GM12874 (cell line): ENCODE measurements around the gene EIF4E.
A peak's percentile ranks its signal among the peaks of the same experiment; 100 is the strongest.

Experiments
- TF ChIP-seq, protein P1 (sequence below): IDR thresholded peaks from 2 replicates; pipeline ENCODE4 v1.5.1; 2011; ENCODE audit warnings: low read depth, mild to moderate bottlenecking, control low read depth, low read length, moderate library complexity; ENCODE audit not compliant: insufficient read depth

EIF4E gene

GRCh38 chr4:98946359-98946758 lies 17.4 kb upstream of the EIF4E start:
- TF ChIP-seq, protein P1, sequence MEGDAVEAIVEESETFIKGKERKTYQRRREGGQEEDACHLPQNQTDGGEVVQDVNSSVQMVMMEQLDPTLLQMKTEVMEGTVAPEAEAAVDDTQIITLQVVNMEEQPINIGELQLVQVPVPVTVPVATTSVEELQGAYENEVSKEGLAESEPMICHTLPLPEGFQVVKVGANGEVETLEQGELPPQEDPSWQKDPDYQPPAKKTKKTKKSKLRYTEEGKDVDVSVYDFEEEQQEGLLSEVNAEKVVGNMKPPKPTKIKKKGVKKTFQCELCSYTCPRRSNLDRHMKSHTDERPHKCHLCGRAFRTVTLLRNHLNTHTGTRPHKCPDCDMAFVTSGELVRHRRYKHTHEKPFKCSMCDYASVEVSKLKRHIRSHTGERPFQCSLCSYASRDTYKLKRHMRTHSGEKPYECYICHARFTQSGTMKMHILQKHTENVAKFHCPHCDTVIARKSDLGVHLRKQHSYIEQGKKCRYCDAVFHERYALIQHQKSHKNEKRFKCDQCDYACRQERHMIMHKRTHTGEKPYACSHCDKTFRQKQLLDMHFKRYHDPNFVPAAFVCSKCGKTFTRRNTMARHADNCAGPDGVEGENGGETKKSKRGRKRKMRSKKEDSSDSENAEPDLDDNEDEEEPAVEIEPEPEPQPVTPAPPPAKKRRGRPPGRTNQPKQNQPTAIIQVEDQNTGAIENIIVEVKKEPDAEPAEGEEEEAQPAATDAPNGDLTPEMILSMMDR, result no peak

DNA sequence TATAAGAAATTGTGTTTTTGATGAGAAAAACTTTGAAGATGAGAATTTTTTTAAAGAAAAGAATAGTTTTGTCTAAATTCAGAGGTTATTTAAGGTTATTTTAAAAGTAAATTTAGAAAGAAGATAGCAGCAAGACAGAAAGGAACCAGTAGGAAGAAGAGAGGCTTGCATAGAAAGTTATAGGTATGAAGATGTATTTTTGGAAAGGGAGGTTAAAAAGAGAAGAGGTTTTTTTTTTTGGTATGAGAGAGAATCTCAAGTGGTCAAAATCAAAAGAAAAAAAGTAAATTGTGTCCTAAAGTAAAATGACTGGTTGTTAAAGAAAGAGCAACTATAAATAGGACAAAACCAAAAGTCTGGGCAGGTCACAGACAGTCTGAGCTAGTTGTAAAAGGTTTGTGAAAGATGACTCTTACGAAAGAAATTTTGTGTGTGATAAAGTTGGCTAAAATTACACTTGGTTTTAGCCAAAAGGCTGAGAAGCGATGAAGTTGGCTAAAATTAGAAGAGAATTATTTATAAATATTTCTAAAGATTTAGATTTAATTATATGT lies 16.4 kb upstream of the EIF4E start:
- TF ChIP-seq, protein P1, result no peak

GRCh38 chr4:98939892-98940298 lies 11.0 kb upstream of the EIF4E start:
- TF ChIP-seq, protein P1, result peak; percentile 61

DNA sequence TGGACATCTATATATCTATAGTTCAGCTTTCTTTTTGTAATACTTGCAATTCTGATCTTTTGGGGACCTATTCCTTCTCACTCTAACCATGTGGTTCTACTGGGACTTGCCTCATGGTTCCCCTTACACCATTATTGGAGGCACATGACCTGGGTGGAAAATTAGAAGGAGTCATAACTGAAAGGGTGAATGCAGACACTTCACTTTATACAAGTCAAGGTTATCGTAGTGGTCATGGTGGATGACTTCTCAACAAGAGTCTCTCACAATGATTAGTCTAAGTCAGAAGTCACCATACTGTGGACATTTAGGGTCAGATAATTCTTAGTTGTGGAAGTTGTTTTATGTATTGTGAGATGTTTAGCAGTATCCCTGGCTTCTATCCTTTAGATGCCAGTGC lies 10.5 kb upstream of the EIF4E start:
- TF ChIP-seq, protein P1, result no peak

GRCh38 chr4:98937986-98938720 lies 9.2 kb upstream of the EIF4E start:
- TF ChIP-seq, protein P1, result no peak

- TF ChIP-seq, protein P1, result no peak
Observed at GRCh38 chr4:98935633-98936032, 6.7 kb upstream of the EIF4E start.

GRCh38 chr4:98932539-98932938 lies 3.6 kb upstream of the EIF4E start:
- TF ChIP-seq, protein P1, result no peak
